Measurements from ENCODE around the gene TOP2B.

- TF ChIP-seq POLR2A (IDR thresholded peaks at IDR 0.05) (no peak), POLR2AphosphoS5 (IDR thresholded peaks at IDR 0.05) (no peak), CTCF (IDR thresholded peaks at IDR 0.05) (no peak), EP300 (IDR thresholded peaks at IDR 0.05) (no peak)
Observed at GRCh38 chr3:25589783-25590258, 74.9 kb downstream of the TOP2B start.

Measured in stomach (tissue), 4 donors.